T-helper 2 cell (primary cell): ENCODE data around the gene GADD45B.
A peak's percentile ranks its signal among the peaks of the same experiment; 100 is the strongest.
"Not testable (repeated sequence)": the region's sequence is repeated elsewhere in the genome, so short reads cannot be mapped to it uniquely, and the experiment has no call there.

Experiments used
- DNase-seq, 5 experiments: peaks; one replicate each; pipeline versions ENCODE4 v3.0.0 to v3.0.0-alpha.2; 2012 to 2022

The GADD45B gene

GRCh38 chr19:2444251-2445002 lies 31.5 kb upstream of the GADD45B start:
- no peak for DNase-seq

DNA sequence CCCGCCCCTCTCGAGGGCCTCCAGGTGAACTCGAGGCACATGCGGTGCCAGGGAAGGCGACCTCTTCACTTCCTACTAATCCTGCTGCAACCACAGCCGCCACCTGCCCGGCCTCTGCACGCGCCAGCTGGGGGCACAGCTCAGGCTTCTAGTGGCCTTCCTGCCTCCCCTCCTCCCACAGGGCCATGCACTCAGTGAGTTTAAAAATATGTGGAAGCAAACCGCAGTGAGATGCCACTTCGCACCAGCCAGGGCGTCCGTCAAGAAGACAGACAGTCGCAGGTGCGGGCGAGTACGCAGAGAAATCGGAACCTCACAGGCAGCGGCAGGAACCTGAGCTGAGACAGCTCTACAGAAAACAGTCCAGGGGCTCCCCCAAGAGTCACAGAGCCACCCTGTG lies 29.5 kb upstream of the GADD45B start:
- DNase-seq, result peak in 1 of 5 experiments; percentile 27

- no peak for DNase-seq
Observed at GRCh38 chr19:2449019-2449418, 26.9 kb upstream of the GADD45B start.

DNA sequence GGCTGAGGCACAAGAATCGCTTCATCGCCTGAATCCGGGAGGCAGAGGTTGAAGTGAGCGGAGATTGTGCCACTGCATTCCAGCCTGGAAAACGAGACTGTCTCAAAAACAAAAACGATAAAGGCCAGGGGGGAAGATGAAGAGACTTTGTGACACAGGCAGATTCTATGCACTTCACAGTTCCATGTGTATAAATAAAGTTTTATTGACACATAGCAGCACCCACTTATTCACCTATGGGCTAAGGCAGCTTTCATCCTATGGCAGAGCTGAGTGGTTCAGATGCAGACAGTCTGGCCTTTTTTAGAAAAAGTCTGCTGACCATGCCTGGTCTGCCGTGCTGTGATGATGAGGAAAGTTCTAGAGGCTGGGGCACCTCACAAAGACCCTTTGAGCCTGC lies 24.8 kb upstream of the GADD45B start:
- no peak for DNase-seq

DNA sequence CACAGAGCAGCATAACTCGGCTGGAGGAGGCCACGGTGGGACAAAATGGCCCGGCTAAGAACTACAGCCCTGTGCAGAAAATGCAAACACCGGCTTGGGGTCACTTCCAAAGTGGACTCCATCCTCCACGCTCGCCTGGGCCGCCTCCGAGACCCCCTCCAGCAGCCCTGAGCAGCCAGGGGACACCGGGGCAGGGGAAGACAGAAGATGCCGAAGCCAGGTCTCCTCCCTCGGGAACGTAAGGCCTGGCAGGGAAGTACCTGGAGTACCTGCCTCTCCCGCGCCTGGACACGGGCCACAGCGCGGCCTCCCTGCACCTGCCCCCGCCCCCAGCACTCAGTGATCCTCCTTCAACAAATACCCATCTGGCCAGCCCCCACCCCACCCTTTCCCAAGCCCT lies 24.2 kb upstream of the GADD45B start:
- DNase-seq, result no peak

GRCh38 chr19:2453431-2454025 lies 22.4 kb upstream of the GADD45B start:
- DNase-seq, result no peak

DNA sequence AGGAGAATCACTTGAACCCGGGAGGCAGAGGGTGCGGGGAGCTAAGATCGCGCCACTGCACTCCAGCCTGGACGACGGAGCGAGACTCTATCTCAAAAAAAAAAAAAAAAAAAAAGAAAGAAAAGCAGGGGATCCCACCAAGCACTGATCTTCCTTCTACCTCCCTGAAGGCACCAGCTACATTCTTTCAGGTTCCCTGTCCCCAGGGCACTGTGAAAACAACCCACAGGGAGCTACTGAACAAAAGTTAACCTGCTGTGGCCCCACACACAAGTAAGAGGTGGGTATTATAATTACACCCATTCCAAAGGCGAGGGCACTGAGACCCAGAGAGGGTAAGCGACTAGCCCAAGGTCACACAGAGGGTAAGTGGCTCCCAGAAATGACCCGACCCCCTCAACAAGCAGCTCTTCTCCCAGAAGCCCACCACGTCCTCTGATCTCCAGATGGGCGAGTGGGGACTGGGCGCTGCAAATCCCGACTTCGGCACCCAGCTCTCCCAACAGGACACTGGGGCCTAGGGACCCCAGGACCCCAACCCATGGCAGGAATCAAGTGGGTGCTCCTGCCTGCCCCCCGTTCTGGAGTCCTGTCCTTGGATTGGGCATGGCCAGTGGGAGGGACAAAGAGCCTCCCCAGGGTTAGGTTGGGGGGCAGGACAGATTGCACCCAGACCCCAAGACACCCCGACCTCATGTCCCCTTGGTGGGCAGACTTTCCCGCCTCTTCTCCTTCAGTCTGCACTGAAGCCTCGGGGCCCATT lies 21.5 kb upstream of the GADD45B start:
- no peak for DNase-seq

- no peak for DNase-seq
Observed at GRCh38 chr19:2454962-2455850, 20.7 kb upstream of the GADD45B start.

GRCh38 chr19:2455851-2456570 lies 19.9 kb upstream of the GADD45B start:
- DNase-seq, result peak; percentile 30 to 56 (median 40)

- DNase-seq, result no peak
Observed at GRCh38 chr19:2457394-2458037, 18.4 kb upstream of the GADD45B start.

- no peak for DNase-seq
Observed at GRCh38 chr19:2458054-2458453, 17.9 kb upstream of the GADD45B start.

DNA sequence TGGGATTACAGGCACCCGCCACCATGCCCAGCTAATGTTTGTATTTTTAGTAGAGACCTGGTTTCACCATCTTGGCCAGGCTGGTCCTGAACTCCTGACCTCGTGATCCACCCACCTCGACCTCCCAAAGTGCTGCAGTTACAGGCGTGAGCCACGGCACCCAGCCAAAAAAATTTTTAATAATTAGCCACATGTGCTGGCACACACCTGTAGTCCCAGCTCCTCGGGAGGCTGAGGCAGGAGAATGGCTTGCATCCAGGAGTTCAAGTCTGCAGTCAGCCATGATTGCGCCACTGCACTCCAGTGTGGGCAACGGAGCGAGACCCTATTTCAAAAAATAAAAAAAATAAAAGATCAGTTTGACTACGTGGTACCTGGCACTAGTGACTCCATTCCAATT lies 17.2 kb upstream of the GADD45B start:
- not testable (repeated sequence) for DNase-seq

- no peak for DNase-seq
Observed at GRCh38 chr19:2460245-2460644, 15.7 kb upstream of the GADD45B start.

DNA sequence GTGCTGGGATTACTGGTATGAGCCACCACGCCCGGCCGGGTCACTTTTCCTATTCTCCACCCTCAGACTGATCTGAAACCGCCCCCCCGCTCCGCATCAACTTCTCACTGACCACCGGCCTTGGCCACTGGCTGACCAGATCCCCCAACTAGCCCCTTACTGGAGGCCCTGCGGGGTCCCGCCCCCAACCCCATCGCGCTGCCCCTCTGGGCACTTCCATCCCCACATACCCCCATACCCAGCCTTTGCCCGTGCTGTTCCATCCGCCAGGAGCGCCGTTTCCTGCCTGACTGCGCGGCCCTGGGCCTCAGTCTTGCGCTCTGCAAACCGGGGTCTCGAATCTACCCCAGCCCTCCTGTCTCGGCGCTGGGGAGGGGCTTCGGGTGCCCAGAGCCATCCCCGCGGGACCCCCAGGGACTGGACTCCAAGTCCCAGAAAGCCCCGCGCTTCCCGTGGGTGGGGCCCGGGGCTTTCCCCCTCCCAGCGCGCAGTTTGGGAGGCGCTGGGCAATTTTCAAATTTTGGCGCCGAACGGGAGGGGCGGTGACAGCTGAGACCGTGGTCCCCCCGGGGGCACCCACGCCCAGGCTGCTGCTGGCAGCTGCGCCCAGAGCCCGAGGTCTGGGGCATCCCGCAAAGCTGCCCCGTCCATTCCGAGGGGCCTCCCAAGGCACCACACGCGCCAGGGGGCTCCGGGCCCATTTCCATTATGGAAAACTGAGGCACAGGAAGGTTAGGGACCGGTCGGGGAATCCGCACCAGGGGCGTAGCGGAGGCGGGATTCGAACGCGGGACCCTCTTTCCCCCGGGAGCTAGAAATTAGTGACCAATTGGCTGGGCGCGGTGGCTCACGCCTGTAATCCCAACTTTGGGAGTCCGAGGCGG lies 13.9 kb upstream of the GADD45B start:
- peak in 4 of 5 experiments; percentile 26 to 85 (median 41) for DNase-seq

GRCh38 chr19:2462635-2463421 lies 13.1 kb upstream of the GADD45B start:
- no peak for DNase-seq

GRCh38 chr19:2463694-2464093 lies 12.2 kb upstream of the GADD45B start:
- DNase-seq, result not testable (repeated sequence)

- no peak for DNase-seq
Observed at GRCh38 chr19:2464389-2464788, 11.5 kb upstream of the GADD45B start.

- DNase-seq, result no peak
Observed at GRCh38 chr19:2468596-2468995, 7.3 kb upstream of the GADD45B start.

- peak in 1 of 5 experiments; percentile 37 for DNase-seq
Observed at GRCh38 chr19:2469102-2469914, 6.6 kb upstream of the GADD45B start.
